KMS-11 (cell line): ENCODE results near the gene KCNH2.

Experiments
- H2AFZ ChIP-seq: fragments of 200-600 bp; sonication (generic); 2 replicates; pipeline ENCODE4 v1.6.1; 2016; ENCODE audit warnings: antibody characterized with exemption, mixed run types, low read depth
- H3K27ac ChIP-seq: fragments of 200-600 bp; sonication (generic); 2 replicates; pipeline ENCODE4 v1.6.1; 2016; ENCODE audit warnings: mild to moderate bottlenecking, mixed run types
- H3K27me3 ChIP-seq: fragments of 200-600 bp; sonication (generic); 2 replicates; pipeline ENCODE4 v1.6.1; 2017; ENCODE audit warnings: mild to moderate bottlenecking, low read depth, mixed run types, moderate library complexity; ENCODE audit not compliant: insufficient read depth
- H3K36me3 ChIP-seq: fragments of 200-600 bp; sonication (generic); 2 replicates; pipeline ENCODE4 v1.6.1; 2017; ENCODE audit warnings: mild to moderate bottlenecking, mixed run types; ENCODE audit not compliant: insufficient read depth
- H3K4me1 ChIP-seq: fragments of 200-600 bp; sonication (generic); 2 replicates; pipeline ENCODE4 v1.6.1; 2016; ENCODE audit warnings: mild to moderate bottlenecking, low read depth, mixed run types; ENCODE audit not compliant: poor library complexity, severe bottlenecking
- H3K4me2 ChIP-seq: fragments of 200-600 bp; sonication (generic); 2 replicates; pipeline ENCODE4 v1.7.0; 2016; ENCODE audit warnings: mild to moderate bottlenecking, mixed run types
- H3K4me3 ChIP-seq: fragments of 200-600 bp; sonication (generic); IDR thresholded peaks from 2 replicates; pipeline ENCODE4 v1.6.1; 2017; ENCODE audit warnings: low read depth, low read length, mixed read lengths; ENCODE audit not compliant: insufficient read depth
- H3K79me2 ChIP-seq: fragments of 200-600 bp; sonication (generic); 2 replicates; pipeline ENCODE4 v1.6.1; 2016; ENCODE audit warnings: low read depth, mixed run types; ENCODE audit not compliant: insufficient read depth
- H3K9ac ChIP-seq: fragments of 200-600 bp; sonication (generic); 2 replicates; pipeline ENCODE4 v1.6.1; 2016; ENCODE audit warnings: mild to moderate bottlenecking, mixed run types
- H4K20me1 ChIP-seq: fragments of 200-600 bp; sonication (generic); 2 replicates; pipeline ENCODE4 v1.6.1; 2016; ENCODE audit warnings: mild to moderate bottlenecking, mixed run types; ENCODE audit not compliant: insufficient read depth
- TF ChIP-seq, protein P1 (sequence below): fragments of 200-600 bp; sonication (generic); conservative IDR thresholded peaks from 2 replicates; pipeline ENCODE4 v1.6.1; 2017; ENCODE audit warnings: low read depth, mild to moderate bottlenecking, antibody characterized with exemption, low read length, moderate library complexity, mixed read lengths

Gene KCNH2

DNA sequence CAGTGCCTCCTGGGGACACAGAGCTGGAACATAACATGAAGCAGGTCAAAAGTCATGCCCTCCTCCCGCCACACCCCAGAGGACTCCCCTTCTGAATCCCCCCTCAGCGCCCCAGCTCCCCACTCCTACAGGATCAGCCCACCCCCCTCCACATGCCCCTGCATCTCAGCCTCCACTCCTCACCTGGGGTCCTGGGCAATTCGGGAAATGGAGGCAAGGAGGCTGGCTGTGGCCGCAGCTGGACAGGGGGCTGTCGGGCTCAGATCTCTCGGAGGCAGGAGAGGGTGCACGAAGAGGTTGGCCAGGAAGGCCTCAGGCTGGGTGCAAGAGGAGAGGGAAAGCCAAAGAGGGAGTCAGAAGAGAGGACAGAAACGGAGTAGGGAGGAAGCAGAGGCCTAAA, 38.4 kb upstream of the KCNH2 start:
- Histone ChIP-seq H3K27me3 (peaks cover 21% of the 10 kb centered on the region; the same call in 1 of the 2 replicates), H3K27ac (no peak overlapping the region), H3K36me3 (no peaks in the 10 kb centered on the region), H3K79me2 (no peaks in the 10 kb centered on the region), H3K9ac (no peak overlapping the region), H3K4me3 (no peak overlapping the region), H3K4me1 (peaks cover 18% of the 10 kb centered on the region), H3K4me2 (no peak overlapping the region), H2AFZ (no peak overlapping the region), H4K20me1 (no peaks in the 10 kb centered on the region)
- TF ChIP-seq, protein P1, sequence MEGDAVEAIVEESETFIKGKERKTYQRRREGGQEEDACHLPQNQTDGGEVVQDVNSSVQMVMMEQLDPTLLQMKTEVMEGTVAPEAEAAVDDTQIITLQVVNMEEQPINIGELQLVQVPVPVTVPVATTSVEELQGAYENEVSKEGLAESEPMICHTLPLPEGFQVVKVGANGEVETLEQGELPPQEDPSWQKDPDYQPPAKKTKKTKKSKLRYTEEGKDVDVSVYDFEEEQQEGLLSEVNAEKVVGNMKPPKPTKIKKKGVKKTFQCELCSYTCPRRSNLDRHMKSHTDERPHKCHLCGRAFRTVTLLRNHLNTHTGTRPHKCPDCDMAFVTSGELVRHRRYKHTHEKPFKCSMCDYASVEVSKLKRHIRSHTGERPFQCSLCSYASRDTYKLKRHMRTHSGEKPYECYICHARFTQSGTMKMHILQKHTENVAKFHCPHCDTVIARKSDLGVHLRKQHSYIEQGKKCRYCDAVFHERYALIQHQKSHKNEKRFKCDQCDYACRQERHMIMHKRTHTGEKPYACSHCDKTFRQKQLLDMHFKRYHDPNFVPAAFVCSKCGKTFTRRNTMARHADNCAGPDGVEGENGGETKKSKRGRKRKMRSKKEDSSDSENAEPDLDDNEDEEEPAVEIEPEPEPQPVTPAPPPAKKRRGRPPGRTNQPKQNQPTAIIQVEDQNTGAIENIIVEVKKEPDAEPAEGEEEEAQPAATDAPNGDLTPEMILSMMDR, result no peak

DNA sequence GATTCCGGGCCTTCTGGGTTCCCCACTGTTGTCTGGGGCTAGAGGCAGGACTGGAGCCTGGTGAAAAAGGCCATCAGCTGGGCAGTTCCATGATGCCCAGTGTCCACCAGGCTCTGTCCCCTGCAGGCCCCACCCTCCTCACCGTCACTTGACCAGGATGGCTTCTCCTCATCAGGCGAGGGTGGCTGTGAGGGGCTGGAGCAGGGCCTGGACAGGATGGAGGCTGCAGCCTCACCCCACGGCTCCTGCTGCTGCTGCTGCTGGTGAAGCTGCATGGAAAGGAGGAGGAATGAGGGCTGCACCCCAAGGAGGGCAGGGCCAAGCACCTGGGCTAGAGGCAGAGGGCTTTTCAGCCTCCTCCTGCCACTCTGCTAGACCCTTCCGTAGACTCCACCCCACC, 37.8 kb upstream of the KCNH2 start:
- Histone ChIP-seq H3K4me2 (no peak overlapping the region), H3K4me3 (no peak overlapping the region), H3K36me3 (no peaks in the 10 kb centered on the region), H3K27me3 (peaks cover 16% of the 10 kb centered on the region; the same call in 1 of the 2 replicates), H3K27ac (no peak overlapping the region), H3K9ac (no peak overlapping the region), H3K79me2 (no peaks in the 10 kb centered on the region), H4K20me1 (no peaks in the 10 kb centered on the region), H3K4me1 (peaks cover 18% of the 10 kb centered on the region), H2AFZ (no peak overlapping the region)
- TF ChIP-seq, protein P1, result no peak

DNA sequence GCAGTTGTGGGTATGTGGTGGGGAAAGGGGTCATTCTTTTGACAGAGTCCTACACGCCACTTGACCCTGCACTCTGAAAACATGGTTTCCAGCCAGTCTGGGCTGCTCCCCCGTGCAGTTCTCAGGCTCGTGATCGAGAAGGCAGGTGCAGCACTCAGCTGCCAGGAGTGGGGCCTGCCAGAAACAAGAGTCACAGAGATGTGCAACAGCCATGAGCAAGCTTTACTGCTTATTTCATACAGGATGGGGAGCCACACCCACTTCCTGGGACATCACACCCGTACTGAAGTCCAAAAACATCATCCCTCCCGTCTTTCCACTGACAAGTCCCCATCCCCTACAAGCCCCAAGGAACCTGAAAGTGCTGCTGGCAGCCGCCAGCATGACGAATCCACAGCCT, 36.8 kb upstream of the KCNH2 start:
- Histone ChIP-seq H3K79me2 (no peaks in the 10 kb centered on the region), H3K36me3 (no peaks in the 10 kb centered on the region), H3K4me1 (peaks cover 18% of the 10 kb centered on the region), H2AFZ (no peak overlapping the region), H4K20me1 (no peaks in the 10 kb centered on the region), H3K9ac (no peak overlapping the region; the same call in 1 of the 2 replicates), H3K27me3 (peaks cover 6% of the 10 kb centered on the region; the same call in 1 of the 2 replicates), H3K4me3 (no peak overlapping the region), H3K27ac (no peak overlapping the region), H3K4me2 (no peak overlapping the region)
- TF ChIP-seq, protein P1, result no peak

- Histone ChIP-seq H3K79me2 (no peaks in the 10 kb centered on the region), H3K27me3 (no peaks in the 10 kb centered on the region; the same call in 1 of the 2 replicates), H3K36me3 (no peaks in the 10 kb centered on the region), H3K4me1 (peaks cover 18% of the 10 kb centered on the region), H3K27ac (peak overlapping the region; percentile 55), H2AFZ (peak overlapping the region; percentile 97), H4K20me1 (no peaks in the 10 kb centered on the region), H3K9ac (peak overlapping the region; percentile 86), H3K4me3 (peak overlapping the region; percentile 61), H3K4me2 (peak overlapping the region; percentile 93)
- TF ChIP-seq, protein P1, result no peak; the same call in 1 of the 2 replicates
These were observed 35.8 kb upstream of the KCNH2 start for GRCh38 chr7:151013733-151014497.
